ENCODE measurements around the gene KCNRG. TPM values are rescaled to one million over a fixed set of nuclear protein-coding genes. Genes with fewer than 3 reads are reported as not detected.

Gene KCNRG
- total and polyA plus RNA-seq, 9 of the 15 experiments (the other 6 are each of a cell fraction or from before 2014, with no cell fraction given) = 0.36 to 1.1 (median 0.53) TPM

GRCh38 chr13:49996951-49997895 lies 18.0 kb upstream of the KCNRG start, which contains the start of gene TRIM13:
TRIM13 (plus strand) TSS chr13:49997042; CDS start chr13:50011941, 14,899 bp downstream.
- peak within 1 kb of the TSS; percentile 98 for H3K27ac ChIP-seq (ENCODE audit: extremely low read depth, low read depth, low read length)
- peaks cover 37% of the 10 kb centered on the region for H3K36me3 ChIP-seq (ENCODE audit: control insufficient read depth, insufficient read depth, low read length)
- under 1% methylated on average over 27 of the region's 56 CpGs for WGBS (ENCODE audit: insufficient coverage, low coverage, missing lambda C conversion rate)
- H2AFZ ChIP-seq (ENCODE audit: low read depth, low read length) = peak within 1 kb of the TSS; percentile 91
- H3K4me3 ChIP-seq = peak within 1 kb of the TSS; percentile 87
- ChIA-PET POLR2A (interaction anchor here (0.6 to 3.4 kb wide), 20 partner anchors 9 to 808 kb away, joined by 3 to 27 read pairs (median 3); partner anchors contain the start of genes EBPL, KCNRG and SPRYD7), CTCF (ENCODE audit: low intra/inter-chr PET ratio) (interaction anchor here (0.7 kb wide), 1 partner anchor 383 kb away, joined by 4 read pairs; no protein-coding TSS in a partner anchor)
- no peaks in the 10 kb centered on the region for H3K9me3 ChIP-seq (replicated peaks; ENCODE audit: control insufficient read depth, insufficient read depth, low read depth, low read length)
- intact Hi-C loops (cut with micrococcal nuclease) = loop anchor here (1.0 to 10.0 kb wide), 2 partner anchors 85 to 618 kb away; no protein-coding TSS in a partner anchor
- peak within 1 kb of the TSS; percentile 95 to 96 for H3K9ac ChIP-seq (ENCODE audit: insufficient read depth in 1 of 2, low read depth in 2 of 2, low read length in 2 of 2)
- no peaks in the 10 kb centered on the region for H4K20me1 ChIP-seq (replicated peaks; ENCODE audit: control insufficient read depth, insufficient read depth, low read length)
- H3K27me3 ChIP-seq (ENCODE audit: control insufficient read depth in 2 of 2, insufficient read depth in 2 of 2, low read length in 2 of 2) = no peaks in the 10 kb centered on the region
- H3K4me1 ChIP-seq (replicated peaks in 1 of 2; ENCODE audit: control insufficient read depth in 2 of 2, insufficient read depth in 2 of 2, low read length in 2 of 2) = peaks cover 5 to 7% of the 10 kb centered on the region in 2 experiments; a peak in 4 of 5 replicates
- H3K9me1 ChIP-seq (ENCODE audit: control insufficient read depth, insufficient read depth, low read length) = no peaks in the 10 kb centered on the region
- peak in 2 of 4 experiments; percentile 56 to 90 for DNase-seq (ENCODE audit: extremely low read depth in 1 of 4, low spot score in 3 of 4)
- ATAC-seq = peak; percentile 89
- peak within 1 kb of the TSS; percentile 75 for H3K4me2 ChIP-seq (ENCODE audit: insufficient read depth, low read length)
- H3K79me2 ChIP-seq (ENCODE audit: control insufficient read depth, insufficient read depth, low read length) = peaks cover 40% of the 10 kb centered on the region
- TSS peak; percentile 51 for BruUV-seq (replicated peaks)
- FAIRE-seq = peak; percentile 81
- in situ Hi-C loops (cut with MboI) = loop anchor here (25.0 kb wide), 1 partner anchor 415 kb away; no protein-coding TSS in a partner anchor
- peak; percentile 28 for TF ChIP-seq RBBP5 (IDR thresholded peaks at IDR 0.05; ENCODE audit: borderline replicate concordance, insufficient read depth, low read length, poor library complexity, severe bottlenecking)
- TF ChIP-seq BCLAF1 (IDR thresholded peaks at IDR 0.05; ENCODE audit: borderline replicate concordance in 1 of 2, control insufficient read depth in 1 of 2, low read depth in 2 of 2, low read length in 1 of 2) = 0 out of 4 replicates have a peak, but pooled peaks of 1 of the 2 experiments have one; percentile 56
- no peak for TF ChIP-seq NFATC3 (IDR thresholded peaks at IDR 0.05)
- TF ChIP-seq ZNF311 (CRISPR knock-in tag; IDR thresholded peaks at IDR 0.05) = no peak
- no peak for TF ChIP-seq RAD51 (IDR thresholded peaks at IDR 0.05; ENCODE audit: borderline replicate concordance, low read depth)
- TF ChIP-seq RBM25 (IDR thresholded peaks at IDR 0.05; ENCODE audit: low read depth, low read length, severe bottlenecking) = no peak
- no peak for TF ChIP-seq PBX2 (CRISPR knock-in tag; IDR thresholded peaks at IDR 0.05; ENCODE audit: low read depth)
- no peak for TF ChIP-seq PBX2 (tag; conservative IDR thresholded peaks at IDR 0.05; ENCODE audit: low read depth)
- no peak for TF ChIP-seq HBP1 (CRISPR knock-in tag; IDR thresholded peaks at IDR 0.05)
- TF ChIP-seq HDAC2 (IDR thresholded peaks at IDR 0.05) = peak; percentile 52; the same call in 1 of the 2 replicates
- peak; percentile 69 for TF ChIP-seq SMAD4 (CRISPR knock-in tag; conservative IDR thresholded peaks at IDR 0.05)
- peak in 1 of 2 experiments; percentile 9; a peak in 1 of 4 replicates for TF ChIP-seq KDM1A (IDR thresholded peaks at IDR 0.05)
